ENCODE measurements around the gene ARL9.

ARL9 gene

GRCh38 chr4:56544573-56545131 is 39.1 kb downstream of the ARL9 start:
- in situ Hi-C loops (cut with MboI; ENCODE audit: low pct_unique_long_range_greater_than_20kb, low sequenced_read_pairs, unreplicated experiment): no loop called here
- peak; percentile 84 for DNase-seq (ENCODE audit: low spot score)
- TF ChIP-seq CTCF (IDR thresholded peaks at IDR 0.05; ENCODE audit: extremely low read depth, insufficient read depth, missing control alignments): peak; percentile 100

- no peak for DNase-seq (ENCODE audit: low spot score)
- no peak for TF ChIP-seq CTCF (IDR thresholded peaks at IDR 0.05; ENCODE audit: extremely low read depth, insufficient read depth, missing control alignments)
Observed at GRCh38 chr4:56550642-56551041, 45.1 kb downstream of the ARL9 start.

GRCh38 chr4:56551516-56551915 is 45.9 kb downstream of the ARL9 start:
- no peak for TF ChIP-seq CTCF (IDR thresholded peaks at IDR 0.05; ENCODE audit: extremely low read depth, insufficient read depth, missing control alignments)
- in situ Hi-C loops (cut with MboI; ENCODE audit: low pct_unique_long_range_greater_than_20kb, low sequenced_read_pairs, unreplicated experiment): no loop called here
- no peak for DNase-seq (ENCODE audit: low spot score)

More at GRCh38 chr4:56550642-56551041, 45.1 kb downstream of the ARL9 start:
- in situ Hi-C loops (cut with MboI; ENCODE audit: low pct_unique_long_range_greater_than_20kb, low sequenced_read_pairs, unreplicated experiment): no loop called here

GRCh38 chr4:56552273-56552672 is 46.7 kb downstream of the ARL9 start:
- DNase-seq (ENCODE audit: low spot score): no peak
- in situ Hi-C loops (cut with MboI; ENCODE audit: low pct_unique_long_range_greater_than_20kb, low sequenced_read_pairs, unreplicated experiment): no loop called here
- TF ChIP-seq CTCF (IDR thresholded peaks at IDR 0.05; ENCODE audit: extremely low read depth, insufficient read depth, missing control alignments): no peak

- TF ChIP-seq CTCF (IDR thresholded peaks at IDR 0.05; ENCODE audit: extremely low read depth, insufficient read depth, missing control alignments): no peak
- in situ Hi-C loops (cut with MboI; ENCODE audit: low pct_unique_long_range_greater_than_20kb, low sequenced_read_pairs, unreplicated experiment): no loop called here
- DNase-seq (ENCODE audit: low spot score): no peak
Observed at GRCh38 chr4:56570041-56570440, 64.5 kb downstream of the ARL9 start.
